GM12878 (cell line): ENCODE data around the gene COL24A1. TPM values are rescaled to one million over a fixed set of nuclear protein-coding genes. Genes with fewer than 3 reads are reported as not detected.

Experiments
- ATAC-seq: fragments of 200-7000 bp; cut with Tn5 transposase; 3 replicates; pipeline ENCODE4 v1.9.1; 2020; ENCODE audit warnings: mild to moderate bottlenecking, moderate library complexity
- BruUV-seq: library from RNA; stranded (reverse); fragments of 400-500 nt; replicated peaks from 2 replicates; lab custom pipeline; 2021; lab: Mats Ljungman, UMichigan
- CTCF ChIA-PET: fragments of 300-600 bp; sonication (Branson Sonifier 250); formaldehyde crosslinking; extraction: SDS; loops from one replicate; lab custom pipeline; 2021; ENCODE audit warnings: inconsistent platforms; lab: Yijun Ruan, JAX
- POLR2A ChIA-PET: fragments of 350-600 bp; formaldehyde crosslinking; extraction: SDS; loops from one replicate; lab custom pipeline; 2021; ENCODE audit warnings: inconsistent platforms; lab: Charles Lee
- RAD21 ChIA-PET: fragments of 300-600 bp; sonication (Branson Sonifier 250); formaldehyde crosslinking; loops from one replicate; lab custom pipeline; 2023; ENCODE audit warnings: antibody characterized with exemption; ENCODE audit not compliant: unreplicated experiment; lab: Charles Lee
- SMC1A ChIA-PET: fragments of 300-600 bp; sonication (Branson Sonifier 250); formaldehyde crosslinking; loops from one replicate; lab custom pipeline; 2023; ENCODE audit not compliant: unreplicated experiment, uncharacterized antibody; lab: Charles Lee
- DNase-seq: peaks from one replicate; pipeline ENCODE4 v3.0.0-alpha.2; 2011; ENCODE audit warnings: low read depth, low spot score
- FAIRE-seq: peaks from 3 replicates; lab custom pipeline; 2011; peaks lifted over from hg19 to GRCh38; lab: Jason Lieb, UNC
- H2AFZ ChIP-seq: 2 replicates; pipeline ENCODE4 v1.6.0; 2011; ENCODE audit warnings: low read depth, low read length, control low read depth; ENCODE audit not compliant: control insufficient read depth
- H3K27ac ChIP-seq: 2 replicates; pipeline ENCODE4 v1.5.1; 2011; ENCODE audit warnings: control low read depth; ENCODE audit not compliant: control insufficient read depth, insufficient read depth
- H3K27me3 ChIP-seq, 2 experiments: replicated peaks in 1 of 2; 2 replicates each; pipeline versions ENCODE4 v1.6.0 to v1.6.1; 2011; ENCODE audit warnings: low read length in 1 of 2; ENCODE audit not compliant: control insufficient read depth in 2 of 2, insufficient read depth in 2 of 2
- H3K36me3 ChIP-seq, 2 experiments: 2 replicates each; pipeline ENCODE4 v1.5.1; 2011; ENCODE audit warnings: low read length in 1 of 2; ENCODE audit not compliant: control insufficient read depth in 2 of 2, insufficient read depth in 2 of 2
- H3K4me1 ChIP-seq: 2 replicates; pipeline ENCODE4 v1.6.1; 2011; ENCODE audit warnings: mild to moderate bottlenecking, low read length, moderate library complexity, mixed read lengths; ENCODE audit not compliant: control insufficient read depth, insufficient read depth
- H3K4me2 ChIP-seq: 2 replicates; pipeline ENCODE4 v1.6.0; 2011; ENCODE audit warnings: control low read depth; ENCODE audit not compliant: control insufficient read depth, insufficient read depth
- H3K4me3 ChIP-seq: fragments of 200-600 bp; sonication (generic); 2 replicates; pipeline ENCODE4 v1.5.1; 2016
- H3K79me2 ChIP-seq: 2 replicates; pipeline ENCODE4 v1.6.0; 2011; ENCODE audit warnings: low read length; ENCODE audit not compliant: control insufficient read depth, insufficient read depth
- H3K9ac ChIP-seq: 2 replicates; pipeline ENCODE4 v1.8.0; 2011; ENCODE audit warnings: low read length, control low read depth, mixed read lengths; ENCODE audit not compliant: control insufficient read depth, insufficient read depth
- H3K9me3 ChIP-seq: replicated peaks from 3 replicates; pipeline ENCODE4 v1.5.1; 2011; ENCODE audit warnings: mild to moderate bottlenecking, low read length; ENCODE audit not compliant: control insufficient read depth, insufficient read depth
- H4K20me1 ChIP-seq: 2 replicates; pipeline ENCODE4 v1.6.0; 2011; ENCODE audit not compliant: control insufficient read depth, insufficient read depth
- E4F1 ChIP-seq: fragments of 450-650 bp; IDR thresholded peaks from 2 replicates; pipeline ENCODE4 v1.6.1; 2018; ENCODE audit warnings: borderline replicate concordance, mild to moderate bottlenecking; ENCODE audit not compliant: partially characterized antibody
- MAX ChIP-seq: IDR thresholded peaks from 2 replicates; pipeline ENCODE4 v1.6.1; 2012; ENCODE audit warnings: low read depth, low read length, improper control_type of control experiment
- PBX3 ChIP-seq: IDR thresholded peaks from 2 replicates; pipeline ENCODE4 v1.6.1; 2011; ENCODE audit warnings: mild to moderate bottlenecking, low read depth, low read length, moderate library complexity; ENCODE audit not compliant: insufficient replicate concordance
- WGBS: methylation state at CpG from one replicate; pipeline ENCODE4 v1.1.6; 2016; ENCODE audit warnings: low lambda C conversion rate; ENCODE audit not compliant: insufficient replicate concordance, insufficient coverage; ENCODE audit errors: missing lambda C conversion rate; 5-methylcytosine and 5-hydroxymethylcytosine counted together
- in situ Hi-C: fragments of 300-500 bp; cut with MboI; formaldehyde crosslinking; loops from 9 replicates; pipeline ENCODE4 v1.14.3; 2018; ENCODE audit warnings: mixed read lengths
- intact Hi-C: fragments of 100-400 bp; cut with micrococcal nuclease; formaldehyde crosslinking; loops from one replicate; pipeline ENCODE4 v1.14.2; 2022; ENCODE audit not compliant: unreplicated experiment
- polyA plus RNA-seq, 11 experiments: library from polyadenylated mRNA; depleted of rRNA in 4 of 11; unstranded in 6 of 11; stranded (reverse) in 5 of 11; fragments of >200 nt; fragmentation: Nextera tagmentation in 4 of 11; fragmentation: Illumina TruSeq in 1 of 11; extraction: Ambion mirVana in 4 of 11; extraction: Trizol in 1 of 11; gene quantifications; 1 replicate in 1 of 11; 2 replicates in 10 of 11; pipeline versions ENCODE4 v1.2.1 to v1.2.3, GENCODE V29; 2011 to 2016; ENCODE audit warnings: inconsistent platforms in 2 of 11, missing spikeins in 2 of 11, low read depth in 1 of 11
- total RNA-seq, 4 experiments: library from RNA; depleted of rRNA in 3 of 4; stranded (reverse); fragments of >200 nt in 3 of 4; fragmentation: Illumina TruSeq in 1 of 4; extraction: Trizol in 1 of 4; gene quantifications; 2 replicates each; pipeline versions ENCODE4 v1.2.1 to v1.2.3, GENCODE V29; 2013 to 2021

COL24A1 gene
- total and polyA plus RNA-seq, 10 of the 15 experiments (the other 5 are each of a cell fraction or from before 2014, with no cell fraction given): 0.19 to 4.1 (median 2.0) TPM

GRCh38 chr1:86155051-86155806 lies 1.3 kb downstream of the COL24A1 start:
- Histone ChIP-seq H3K36me3 (no peaks in the 10 kb centered on the region), H3K4me1 (no peaks in the 10 kb centered on the region), H2AFZ (no peak overlapping the region), H3K4me3 (no peak overlapping the region), H3K9ac (no peak overlapping the region), H3K79me2 (no peaks in the 10 kb centered on the region), H3K4me2 (peak overlapping the region; percentile 25; the same call in 1 of the 2 replicates), H3K27me3 (peaks cover 7 to 29% of the 10 kb centered on the region in 2 experiments), H4K20me1 (no peaks in the 10 kb centered on the region), H3K9me3 (no peaks in the 10 kb centered on the region; the same call in 2 of the 3 replicates), H3K27ac (no peak overlapping the region)
- ChIA-PET SMC1A (no interaction called here), CTCF (no interaction called here), POLR2A (no interaction called here), RAD21 (no interaction called here)
- no peak for ATAC-seq
- no TSS peak for BruUV-seq
- WGBS: 29% methylated on average over 27 of the region's 43 CpGs
- TF ChIP-seq PBX3: no peak
- no peak for TF ChIP-seq MAX
- TF ChIP-seq E4F1: no peak
- in situ Hi-C loops (no loop called here), intact Hi-C loops (no loop called here)
- no peak for FAIRE-seq
- DNase-seq: no peak
